ENCODE data around the gene SMIM33. TPM values are rescaled to one million over a fixed set of nuclear protein-coding genes. Genes with fewer than 3 reads are reported as not detected.

Gene SMIM33
- total RNA-seq, 3 donors from 2014 or later: 0.21 to 0.30 TPM; not detected in 1

GRCh38 chr5:139517683-139518564 lies 47.1 kb downstream of the SMIM33 start:
- H3K4me1 Mint-ChIP-seq (ENCODE audit: low read depth): peaks cover 25% of the 10 kb centered on the region
- ATAC-seq: peak; percentile 95 to 97

More at GRCh38 chr5:139517683-139518564, 47.1 kb downstream of the SMIM33 start:
- Mint-ChIP-seq H3K9me3 (no peaks in the 10 kb centered on the region), H3K27me3 (ENCODE audit: low read depth) (no peaks in the 10 kb centered on the region), H3K36me3 (ENCODE audit: insufficient read depth) (no peaks in the 10 kb centered on the region), H3K4me3 (peak overlapping the region; percentile 82)
- peak; percentile 88 for DNase-seq

Other genes starting within 250 kb of the SMIM33 start
- 100 to 1,000 TPM; 201 to 208 (median 202) TPM for gene MATR3, start 177.3 kb upstream of the SMIM33 start, total RNA-seq
- gene PAIP2, start 129.2 kb upstream of the SMIM33 start, total RNA-seq: 10 to 100 TPM; 47.0 to 59.9 (median 50.5) TPM
- not detected for gene SLC23A1, start 87.7 kb upstream of the SMIM33 start, total RNA-seq
- gene MZB1, start 81.1 kb upstream of the SMIM33 start, total RNA-seq: 1 to 10 TPM; 1.8 to 5.0 (median 2.5) TPM
- gene PROB1, start 75.9 kb upstream of the SMIM33 start, total RNA-seq: 1 to 10 TPM; 2.2 to 4.8 (median 4.1) TPM
- gene SPATA24, start 66.9 kb upstream of the SMIM33 start, total RNA-seq: 1 to 10 TPM; 2.4 to 3.6 (median 2.6) TPM
- 10 to 100 TPM; 22.7 to 32.8 (median 26.2) TPM for gene DNAJC18, start 31.5 kb upstream of the SMIM33 start, total RNA-seq
- 1 to 10 TPM; 2.6 to 4.0 (median 2.9) TPM for gene ECSCR, start 8.3 kb upstream of the SMIM33 start, total RNA-seq
- gene STING1, start 11.8 kb downstream of the SMIM33 start, total RNA-seq: 100 to 1,000 TPM; 139 to 261 (median 172) TPM
- gene UBE2D2, start 90.3 kb downstream of the SMIM33 start, total RNA-seq: 100 to 1,000 TPM; 197 to 223 (median 214) TPM
- gene CXXC5, start 177.3 kb downstream of the SMIM33 start, total RNA-seq: 1 to 10 TPM; 1.2 to 3.3 (median 1.4) TPM